Measurements from ENCODE around the gene TMSB4Y.

Gene TMSB4Y

GRCh38 chrY:13704121-13704930 is 627 bp downstream of the TMSB4Y start:
- Histone ChIP-seq H3K4me1 (ENCODE audit: low read length) (peaks cover 9% of the 10 kb centered on the region), H3K27ac (ENCODE audit: low read length) (peak overlapping the region; percentile 76), H3K9ac (ENCODE audit: low read length) (peak overlapping the region; percentile 86), H3K9me3 (ENCODE audit: insufficient read depth, low read length) (no peaks in the 10 kb centered on the region), H3K36me3 (replicated peaks; ENCODE audit: low read depth, low read length) (no peaks in the 10 kb centered on the region), H3K4me2 (ENCODE audit: low read length) (peak overlapping the region; percentile 70), H3K27me3 (ENCODE audit: low read depth, low read length) (no peaks in the 10 kb centered on the region), H3K79me2 (ENCODE audit: low read length) (peaks cover 14% of the 10 kb centered on the region), H2AFZ (ENCODE audit: low read depth, low read length) (peak overlapping the region; percentile 99), H3K4me3 (ENCODE audit: low read length) (peak overlapping the region; percentile 97), H4K20me1 (ENCODE audit: insufficient read depth, low read length) (no peaks in the 10 kb centered on the region)
- TF ChIP-seq EZH2phosphoT487 (IDR thresholded peaks at IDR 0.05; ENCODE audit: low read depth), result no peak
- no peak for TF ChIP-seq CTCF (IDR thresholded peaks at IDR 0.05; ENCODE audit: low read depth, low read length)

DNA sequence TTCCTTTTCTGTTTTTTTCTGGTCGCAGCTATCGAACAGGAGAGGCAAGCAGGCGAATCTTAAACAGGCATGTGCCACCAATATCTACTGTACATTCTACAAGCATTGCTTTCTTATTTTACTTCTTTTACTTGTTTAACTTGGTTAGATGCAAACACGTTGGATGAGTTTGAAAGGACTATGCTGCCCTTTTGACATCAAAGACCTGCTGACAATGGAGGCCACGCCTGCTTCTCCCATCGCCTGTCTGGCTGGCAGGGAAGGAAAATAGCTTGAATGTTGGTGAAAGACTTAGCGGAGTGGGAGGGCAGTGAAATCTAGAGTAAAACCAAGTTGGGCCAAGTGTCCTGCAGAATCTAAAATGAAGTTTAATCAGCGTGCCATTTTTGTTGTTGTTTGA is 1.5 kb downstream of the TMSB4Y start:
- no peaks in the 10 kb centered on the region for H3K27me3 ChIP-seq (ENCODE audit: low read depth, low read length)
- no peaks in the 10 kb centered on the region for H3K36me3 ChIP-seq (replicated peaks; ENCODE audit: low read depth, low read length)
- H3K4me1 ChIP-seq (ENCODE audit: low read length), result peaks cover 9% of the 10 kb centered on the region
- H2AFZ ChIP-seq (ENCODE audit: low read depth, low read length), result peak overlapping the region; percentile 99; the same call in 1 of the 2 replicates
- peak overlapping the region; percentile 70 for H3K4me2 ChIP-seq (ENCODE audit: low read length)
- no peak for TF ChIP-seq EZH2phosphoT487 (IDR thresholded peaks at IDR 0.05; ENCODE audit: low read depth)
- no peak for TF ChIP-seq CTCF (IDR thresholded peaks at IDR 0.05; ENCODE audit: low read depth, low read length)
- H3K9ac ChIP-seq (ENCODE audit: low read length), result peak overlapping the region; percentile 86
- H3K79me2 ChIP-seq (ENCODE audit: low read length), result peaks cover 14% of the 10 kb centered on the region
- H3K4me3 ChIP-seq (ENCODE audit: low read length), result peak overlapping the region; percentile 97
- H3K9me3 ChIP-seq (ENCODE audit: insufficient read depth, low read length), result no peaks in the 10 kb centered on the region
- no peaks in the 10 kb centered on the region for H4K20me1 ChIP-seq (ENCODE audit: insufficient read depth, low read length)
- no peak overlapping the region for H3K27ac ChIP-seq (ENCODE audit: low read length)

DNA sequence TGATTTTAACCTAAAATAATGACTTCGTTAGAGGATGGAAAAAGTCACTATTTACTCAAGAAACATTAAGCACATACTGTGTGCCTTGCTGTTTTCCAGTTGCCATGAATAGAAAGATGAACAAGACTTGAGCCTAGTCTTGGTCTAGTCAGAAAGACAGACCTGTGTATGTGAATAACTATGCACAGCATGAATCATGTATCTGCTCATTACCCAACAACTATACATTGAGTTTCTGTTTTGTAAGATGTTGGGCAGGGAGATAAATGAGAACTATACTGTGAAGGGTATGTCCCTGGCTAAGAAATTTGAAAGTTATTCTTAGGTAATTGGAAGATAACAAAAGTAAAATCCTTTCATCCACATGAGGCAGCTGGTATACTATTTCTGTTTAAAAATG is 4.3 kb downstream of the TMSB4Y start:
- H3K27me3 ChIP-seq (ENCODE audit: low read depth, low read length), result no peaks in the 10 kb centered on the region
- H3K36me3 ChIP-seq (replicated peaks; ENCODE audit: low read depth, low read length), result peaks cover 6% of the 10 kb centered on the region
- peaks cover 20% of the 10 kb centered on the region for H3K4me1 ChIP-seq (ENCODE audit: low read length)
- no peak overlapping the region for H2AFZ ChIP-seq (ENCODE audit: low read depth, low read length)
- no peaks in the 10 kb centered on the region for H3K9me3 ChIP-seq (ENCODE audit: insufficient read depth, low read length)
- TF ChIP-seq EZH2phosphoT487 (IDR thresholded peaks at IDR 0.05; ENCODE audit: low read depth) (no peak), CTCF (IDR thresholded peaks at IDR 0.05; ENCODE audit: low read depth, low read length) (no peak)
- no peak overlapping the region for H3K9ac ChIP-seq (ENCODE audit: low read length)
- H4K20me1 ChIP-seq (ENCODE audit: insufficient read depth, low read length), result no peaks in the 10 kb centered on the region
- no peak overlapping the region for H3K4me3 ChIP-seq (ENCODE audit: low read length)
- peaks cover 14% of the 10 kb centered on the region for H3K79me2 ChIP-seq (ENCODE audit: low read length)
- H3K4me2 ChIP-seq (ENCODE audit: low read length), result no peak overlapping the region
- no peak overlapping the region for H3K27ac ChIP-seq (ENCODE audit: low read length)

GRCh38 chrY:13718996-13719395 is 15.3 kb downstream of the TMSB4Y start:
- Histone ChIP-seq H3K9me3 (ENCODE audit: insufficient read depth, low read length) (no peaks in the 10 kb centered on the region), H3K27ac (ENCODE audit: low read length) (no peak overlapping the region), H3K9ac (ENCODE audit: low read length) (no peak overlapping the region), H3K4me2 (ENCODE audit: low read length) (no peak overlapping the region), H3K4me3 (ENCODE audit: low read length) (no peak overlapping the region), H3K36me3 (replicated peaks; ENCODE audit: low read depth, low read length) (no peaks in the 10 kb centered on the region), H3K79me2 (ENCODE audit: low read length) (no peaks in the 10 kb centered on the region), H3K27me3 (ENCODE audit: low read depth, low read length) (no peaks in the 10 kb centered on the region), H4K20me1 (ENCODE audit: insufficient read depth, low read length) (no peaks in the 10 kb centered on the region), H2AFZ (ENCODE audit: low read depth, low read length) (no peak overlapping the region), H3K4me1 (ENCODE audit: low read length) (no peaks in the 10 kb centered on the region)
- TF ChIP-seq CTCF (IDR thresholded peaks at IDR 0.05; ENCODE audit: low read depth, low read length) (no peak), EZH2phosphoT487 (IDR thresholded peaks at IDR 0.05; ENCODE audit: low read depth) (no peak)

All from OCI-LY3 (cell line).